Body of pancreas (tissue), 4 donors: ENCODE data around the gene PROB1.

Source experiments
- CTCF ChIP-seq, 7 experiments: fragments of 450-650 bp in 4 of 7; fragments of 200-600 bp in 3 of 7; sonication (generic) in 3 of 7; IDR thresholded peaks; one replicate each; pipeline ENCODE4 v1.5.1; 2016 to 2019; ENCODE audit warnings: antibody characterized with exemption in 7 of 7
- POLR2A ChIP-seq, 3 donors: fragments of 450-650 bp; IDR thresholded peaks; one replicate each; pipeline ENCODE4 v1.6.1; 2016; ENCODE audit warnings: antibody characterized with exemption in 3 of 3, mild to moderate bottlenecking in 2 of 3

GRCh38 chr5:139415869-139416268 is 21.0 kb upstream of the PROB1 start:
- TF ChIP-seq CTCF (IDR thresholded peaks at IDR 0.05) (no peak), POLR2A (IDR thresholded peaks at IDR 0.05) (no peak)
